HG02763 (cell line): Measurements from ENCODE around the gene CRAT.
A peak's percentile ranks its signal among the peaks of the same experiment; 100 is the strongest.

Source experiments
- ATAC-seq: cut with Tn5 transposase; IDR thresholded peaks from one replicate; pipeline ENCODE4 v1.9.1; 2021; ENCODE audit warnings: mild to moderate bottlenecking, moderate library complexity; ENCODE audit not compliant: unreplicated experiment

Gene CRAT

GRCh38 chr9:129110740-129111527 lies at the start of gene CRAT, which contains the start of gene PTPA:
Gene CRAT, minus strand, starts transcription at chr9:129110793. Its CDS starts 284 bp downstream, at chr9:129110509.
Gene PTPA, plus strand, starts transcription at chr9:129111415. Its CDS starts 186 bp downstream, at chr9:129111601.
- ATAC-seq = peak; percentile 82

GRCh38 chr9:129156163-129156562 lies 45.6 kb upstream of the CRAT start:
- ATAC-seq = no peak

- no peak for ATAC-seq
Observed at GRCh38 chr9:129154866-129155477, 44.4 kb upstream of the CRAT start.

GRCh38 chr9:129151469-129151868 lies 40.9 kb upstream of the CRAT start:
- no peak for ATAC-seq

- no peak for ATAC-seq
Observed at GRCh38 chr9:129150672-129151211, 40.1 kb upstream of the CRAT start.

GRCh38 chr9:129150122-129150521 lies 39.5 kb upstream of the CRAT start:
- no peak for ATAC-seq

GRCh38 chr9:129149442-129149841 lies 38.8 kb upstream of the CRAT start:
- no peak for ATAC-seq

- ATAC-seq = no peak
Observed at GRCh38 chr9:129148463-129149204, 38.0 kb upstream of the CRAT start.

- no peak for ATAC-seq
Observed at GRCh38 chr9:129146441-129146941, 35.9 kb upstream of the CRAT start.

- no peak for ATAC-seq
Observed at GRCh38 chr9:129145841-129146292, 35.3 kb upstream of the CRAT start.

- no peak for ATAC-seq
Observed at GRCh38 chr9:129145316-129145715, 34.7 kb upstream of the CRAT start.

GRCh38 chr9:129143031-129143927 lies 32.7 kb upstream of the CRAT start:
- no peak for ATAC-seq

- ATAC-seq = no peak
Observed at GRCh38 chr9:129142138-129142935, 31.7 kb upstream of the CRAT start.

GRCh38 chr9:129141066-129142041 lies 30.8 kb upstream of the CRAT start:
- ATAC-seq = no peak

GRCh38 chr9:129140397-129141065 lies 29.9 kb upstream of the CRAT start:
- ATAC-seq = peak; percentile 7

GRCh38 chr9:129139993-129140396 lies 29.4 kb upstream of the CRAT start:
- peak; percentile 44 for ATAC-seq

GRCh38 chr9:129139233-129139992 lies 28.8 kb upstream of the CRAT start:
- ATAC-seq = peak; percentile 3
